Astrocyte of the hippocampus (primary cell): Measurements from ENCODE around the gene PPP1R12B.
A peak's percentile ranks its signal among the peaks of the same experiment; 100 is the strongest.
"Not testable (repeated sequence)": the region's sequence is repeated elsewhere in the genome, so short reads cannot be mapped to it uniquely, and the experiment has no call there.

Experiments used
- DNase-seq: peaks from one replicate; pipeline ENCODE4 v3.0.0; 2011; ENCODE audit warnings: low read depth, low spot score

The PPP1R12B gene

DNA sequence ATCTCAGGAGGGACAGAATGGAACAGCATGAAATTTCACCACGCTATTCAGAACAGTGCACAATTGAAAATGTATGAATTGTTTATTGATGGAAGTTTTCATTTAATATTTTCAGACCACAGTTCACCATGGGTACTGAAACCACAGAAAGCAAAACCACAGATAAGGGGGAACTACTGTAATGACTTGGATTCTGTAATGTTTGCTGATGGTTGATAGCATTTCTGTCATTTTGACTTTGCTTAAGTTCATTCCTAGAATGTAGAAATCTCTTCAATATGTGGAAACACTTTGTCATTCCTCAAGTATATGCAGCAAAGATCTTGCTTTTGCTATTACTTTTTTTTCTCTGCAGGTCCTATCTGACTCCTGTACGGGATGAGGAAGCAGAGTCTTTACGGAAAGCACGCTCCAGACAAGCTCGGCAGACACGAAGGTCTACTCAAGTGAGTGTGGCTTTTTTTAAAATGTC lies 139.7 kb downstream of the PPP1R12B start:
- peak; percentile 12 for DNase-seq

- not testable (repeated sequence) for DNase-seq
Observed at GRCh38 chr1:202489101-202489500, 140.6 kb downstream of the PPP1R12B start.

DNA sequence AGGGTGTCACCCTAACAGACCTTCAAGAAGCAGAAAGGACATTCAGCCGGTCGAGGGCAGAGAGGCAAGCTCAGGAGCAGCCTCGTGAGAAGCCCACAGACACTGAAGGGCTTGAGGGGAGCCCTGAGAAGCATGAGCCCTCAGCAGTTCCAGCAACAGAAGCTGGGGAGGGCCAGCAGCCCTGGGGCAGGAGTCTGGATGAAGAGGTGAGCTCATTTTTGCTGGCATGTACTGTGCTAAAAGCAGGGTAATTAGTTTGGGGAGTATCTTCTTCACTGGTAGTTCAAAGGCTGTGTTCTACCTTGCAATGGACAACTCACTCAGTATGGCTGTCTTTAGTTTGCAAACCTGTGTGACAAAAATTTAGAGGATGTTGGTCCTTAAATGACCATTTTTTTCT lies 144.6 kb downstream of the PPP1R12B start:
- not testable (repeated sequence) for DNase-seq

DNA sequence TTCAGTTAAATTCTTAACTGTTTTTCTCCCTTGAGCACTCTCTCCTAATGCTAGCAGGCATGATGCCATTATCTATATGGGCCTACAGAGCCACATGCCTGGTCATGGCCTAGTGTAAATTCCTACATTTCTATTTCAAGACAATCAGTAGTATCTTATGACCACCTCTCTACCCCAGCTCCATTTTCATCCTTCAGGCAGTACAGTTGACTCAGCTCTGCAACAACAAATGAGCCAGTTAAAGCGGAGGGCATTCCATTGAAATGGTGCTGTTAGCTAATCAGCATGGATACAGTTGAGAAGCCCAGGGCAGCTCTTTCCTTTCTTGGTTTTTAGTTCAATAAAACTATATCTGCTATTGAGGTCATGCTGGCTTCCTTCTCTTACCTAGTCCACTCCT lies 150.0 kb downstream of the PPP1R12B start:
- peak; percentile 28 for DNase-seq

DNA sequence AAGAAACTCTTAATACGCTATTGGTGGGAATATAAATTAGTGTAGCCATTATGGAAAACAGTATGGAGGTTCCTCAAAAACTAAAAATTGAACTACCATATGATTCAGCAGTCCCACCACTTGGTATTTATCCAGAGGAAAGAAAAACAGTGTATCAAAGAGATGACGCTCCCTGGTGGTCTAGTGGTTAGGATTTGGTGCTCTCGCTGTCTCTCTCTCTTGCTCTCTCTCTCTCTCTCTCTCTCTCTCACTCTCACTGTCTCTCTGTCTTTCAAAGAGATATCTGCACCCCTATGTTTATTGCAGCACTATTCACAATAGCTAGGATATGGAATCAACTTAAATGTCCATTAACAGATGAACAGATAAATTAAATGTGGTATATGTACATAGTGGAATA lies 151.5 kb downstream of the PPP1R12B start:
- not testable (repeated sequence) for DNase-seq

GRCh38 chr1:202501281-202501680 lies 152.8 kb downstream of the PPP1R12B start:
- DNase-seq, result peak; percentile 51

- peak; percentile 83 for DNase-seq
Observed at GRCh38 chr1:202505356-202505755, 156.9 kb downstream of the PPP1R12B start.

- peak; percentile 63 for DNase-seq
Observed at GRCh38 chr1:202505880-202506575, 157.5 kb downstream of the PPP1R12B start.

- not testable (repeated sequence) for DNase-seq
Observed at GRCh38 chr1:202508863-202509262, 160.4 kb downstream of the PPP1R12B start.

- not testable (repeated sequence) for DNase-seq
Observed at GRCh38 chr1:202513875-202514274, 165.4 kb downstream of the PPP1R12B start.

DNA sequence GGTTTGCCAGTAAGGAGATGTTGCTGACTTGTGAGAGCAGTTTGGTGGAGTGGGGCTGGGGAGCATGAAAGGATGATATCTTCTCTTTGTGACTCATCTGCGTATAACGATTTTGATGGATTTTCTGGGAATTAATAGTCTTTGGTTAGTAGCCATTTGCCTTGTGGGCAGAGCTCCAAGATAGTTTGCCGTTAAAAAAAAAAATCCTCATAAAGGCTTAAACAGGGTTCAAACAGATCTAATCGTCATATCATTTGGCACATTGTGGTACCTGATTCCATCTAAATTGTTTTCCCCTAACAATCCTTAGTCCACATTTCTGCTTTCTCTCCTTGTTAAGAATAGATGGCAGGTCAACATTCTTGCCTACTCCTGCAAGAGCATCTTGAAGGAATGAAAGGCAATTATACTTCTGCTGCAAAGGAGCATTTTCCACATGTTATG lies 168.0 kb downstream of the PPP1R12B start:
- DNase-seq, result no peak

DNA sequence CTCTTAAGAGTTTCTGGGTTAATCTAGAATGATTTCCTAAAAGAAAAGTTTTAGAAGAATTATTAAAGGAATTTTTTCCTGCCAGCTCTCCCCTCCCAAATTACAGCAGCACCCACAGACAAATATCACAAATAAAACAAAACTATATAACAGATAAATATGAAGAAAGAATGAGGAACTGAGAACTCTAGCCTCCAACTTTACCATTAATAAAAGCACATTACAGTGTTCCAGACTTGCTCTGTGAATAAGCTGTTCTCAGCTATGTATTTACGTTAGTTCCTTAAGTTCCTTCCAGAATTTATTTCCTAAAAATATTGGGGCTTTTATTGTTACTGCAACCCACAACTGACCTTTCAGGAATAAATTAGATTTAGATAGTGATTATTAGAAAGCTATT lies 168.6 kb downstream of the PPP1R12B start:
- DNase-seq, result not testable (repeated sequence)

GRCh38 chr1:202518180-202518579 lies 169.7 kb downstream of the PPP1R12B start:
- DNase-seq, result not testable (repeated sequence)

DNA sequence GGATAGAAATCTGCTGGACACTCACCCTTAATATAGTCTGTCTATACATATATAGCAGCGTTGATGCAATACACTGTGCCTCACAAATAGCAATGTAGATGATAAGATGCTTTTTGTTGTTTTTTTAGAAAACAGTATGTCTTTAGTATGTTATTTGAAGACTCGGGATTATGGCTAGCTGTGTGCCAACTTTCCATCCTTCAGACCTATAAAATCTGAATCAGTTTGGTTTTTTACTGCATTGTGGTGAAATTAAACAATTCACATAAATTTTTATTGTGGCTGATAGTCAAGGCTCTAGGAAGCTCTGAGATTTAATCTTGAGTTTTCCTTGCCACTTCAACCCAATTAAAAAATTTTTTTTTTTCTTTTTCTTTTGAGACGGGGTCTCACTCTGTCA lies 170.4 kb downstream of the PPP1R12B start:
- DNase-seq, result not testable (repeated sequence)

DNA sequence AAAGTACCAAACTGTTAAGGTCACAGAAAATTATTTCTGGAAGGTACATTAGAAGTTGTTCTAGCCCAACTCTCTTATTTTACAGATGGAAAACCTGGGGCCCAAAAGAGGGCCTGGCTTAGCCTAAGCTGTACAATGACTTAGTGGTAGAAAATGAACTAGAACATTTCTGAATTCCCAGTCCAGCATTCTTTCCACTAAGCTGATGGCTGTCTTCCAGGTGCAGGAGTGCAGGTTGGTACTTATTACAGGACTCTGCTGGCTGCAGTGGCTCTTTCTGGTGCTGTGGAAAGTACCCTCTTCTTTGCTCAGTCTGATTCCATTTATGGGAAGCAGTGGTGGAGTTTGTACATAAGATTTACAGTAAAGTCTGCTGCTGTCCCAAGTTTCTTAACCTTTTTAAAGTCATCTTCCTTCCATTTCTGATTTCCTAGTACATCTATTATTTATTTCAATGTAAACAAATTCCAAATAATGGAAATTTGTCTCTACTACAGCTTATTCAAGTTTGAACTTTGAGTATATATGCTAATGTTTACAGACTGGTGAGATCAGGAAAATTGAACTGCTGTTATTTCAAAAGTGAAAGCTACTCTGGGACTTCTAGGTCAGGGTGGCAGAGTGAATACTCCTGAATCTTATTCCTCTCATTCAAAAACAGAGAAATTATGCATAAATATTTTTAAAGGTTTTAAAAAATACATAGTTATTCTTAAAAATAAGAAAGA lies 171.8 kb downstream of the PPP1R12B start:
- DNase-seq, result peak; percentile 68

GRCh38 chr1:202520857-202521216 lies 172.3 kb downstream of the PPP1R12B start:
- DNase-seq, result not testable (repeated sequence)

- not testable (repeated sequence) for DNase-seq
Observed at GRCh38 chr1:202521484-202521883, 173.0 kb downstream of the PPP1R12B start.

GRCh38 chr1:202521886-202522285 lies 173.4 kb downstream of the PPP1R12B start:
- DNase-seq, result no peak

DNA sequence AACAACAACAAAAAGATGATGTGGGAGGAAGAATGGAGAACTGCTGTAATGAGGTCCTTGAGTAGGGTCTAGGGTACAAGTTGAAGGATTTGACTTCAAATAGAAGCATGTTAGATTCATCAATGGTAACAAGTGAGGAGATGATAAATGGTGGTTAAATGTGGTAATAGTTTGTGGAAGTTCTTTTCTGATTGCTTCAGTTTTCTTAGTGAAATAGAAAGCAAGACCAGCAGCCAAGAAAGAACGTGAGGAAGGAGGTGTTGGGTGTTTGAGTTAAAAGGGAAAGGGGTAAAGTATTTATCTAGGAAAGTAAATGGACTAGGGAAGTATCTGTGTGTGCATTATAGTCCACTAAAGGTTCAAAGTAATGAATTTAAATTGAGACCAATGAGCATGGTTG lies 177.6 kb downstream of the PPP1R12B start:
- DNase-seq, result not testable (repeated sequence)

DNA sequence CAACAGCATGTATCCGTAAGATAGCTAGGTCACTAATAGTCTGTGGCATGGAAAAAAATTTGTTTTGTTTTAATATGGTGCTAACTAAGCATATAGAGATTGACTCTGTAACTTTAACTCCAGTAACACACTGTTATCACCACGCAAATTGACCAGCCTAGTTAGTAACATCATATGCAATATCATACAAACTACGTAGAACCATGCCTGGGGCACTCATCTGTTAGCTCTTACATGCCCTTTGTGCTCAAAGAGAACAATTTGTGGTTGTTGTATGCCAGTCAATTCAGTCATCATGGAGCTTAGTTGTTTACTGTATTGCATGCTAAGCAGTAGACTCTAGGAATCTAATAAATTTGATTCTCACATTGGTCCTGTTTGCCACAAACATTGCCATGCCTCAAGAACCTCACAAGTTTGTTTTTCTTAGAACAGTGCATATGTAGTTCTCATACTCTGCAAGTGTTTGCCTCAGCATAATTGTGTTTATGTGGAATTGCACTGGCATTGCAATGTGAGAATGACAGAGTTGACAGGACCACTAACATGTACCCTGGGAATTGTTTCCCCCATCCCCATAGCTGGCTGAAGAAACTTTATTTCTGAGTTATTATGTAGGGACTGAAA lies 179.7 kb downstream of the PPP1R12B start:
- DNase-seq, result peak; percentile 33

GRCh38 chr1:202530686-202531085 lies 182.2 kb downstream of the PPP1R12B start:
- DNase-seq, result not testable (repeated sequence)

DNA sequence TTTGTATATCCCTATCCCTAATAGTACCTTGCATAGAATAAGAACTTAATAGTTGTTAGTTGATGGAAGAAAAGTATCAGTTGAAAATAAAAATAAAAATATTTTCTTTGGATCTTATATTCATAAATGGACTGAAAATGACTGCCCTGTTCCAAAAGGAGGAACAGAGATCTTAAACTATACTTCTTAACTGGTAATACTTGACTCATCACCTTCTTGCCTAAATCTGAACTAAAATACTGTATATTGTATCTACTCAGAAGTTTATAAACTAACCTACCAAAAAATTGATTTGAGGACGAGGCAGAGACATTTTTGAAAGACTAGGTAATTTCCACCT lies 182.9 kb downstream of the PPP1R12B start:
- no peak for DNase-seq
